NCI-H82 treated with DMSO at 0.1 percent for 48 hours (cell line): ENCODE results near the gene SFXN4.

ENCODE experiments used
- DNase-seq: peaks from one replicate; lab custom pipeline; 2025; ENCODE audit not compliant: unreplicated experiment; lab: John Stamatoyannopoulos, UW

The SFXN4 gene, protein sequence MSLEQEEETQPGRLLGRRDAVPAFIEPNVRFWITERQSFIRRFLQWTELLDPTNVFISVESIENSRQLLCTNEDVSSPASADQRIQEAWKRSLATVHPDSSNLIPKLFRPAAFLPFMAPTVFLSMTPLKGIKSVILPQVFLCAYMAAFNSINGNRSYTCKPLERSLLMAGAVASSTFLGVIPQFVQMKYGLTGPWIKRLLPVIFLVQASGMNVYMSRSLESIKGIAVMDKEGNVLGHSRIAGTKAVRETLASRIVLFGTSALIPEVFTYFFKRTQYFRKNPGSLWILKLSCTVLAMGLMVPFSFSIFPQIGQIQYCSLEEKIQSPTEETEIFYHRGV

DNA sequence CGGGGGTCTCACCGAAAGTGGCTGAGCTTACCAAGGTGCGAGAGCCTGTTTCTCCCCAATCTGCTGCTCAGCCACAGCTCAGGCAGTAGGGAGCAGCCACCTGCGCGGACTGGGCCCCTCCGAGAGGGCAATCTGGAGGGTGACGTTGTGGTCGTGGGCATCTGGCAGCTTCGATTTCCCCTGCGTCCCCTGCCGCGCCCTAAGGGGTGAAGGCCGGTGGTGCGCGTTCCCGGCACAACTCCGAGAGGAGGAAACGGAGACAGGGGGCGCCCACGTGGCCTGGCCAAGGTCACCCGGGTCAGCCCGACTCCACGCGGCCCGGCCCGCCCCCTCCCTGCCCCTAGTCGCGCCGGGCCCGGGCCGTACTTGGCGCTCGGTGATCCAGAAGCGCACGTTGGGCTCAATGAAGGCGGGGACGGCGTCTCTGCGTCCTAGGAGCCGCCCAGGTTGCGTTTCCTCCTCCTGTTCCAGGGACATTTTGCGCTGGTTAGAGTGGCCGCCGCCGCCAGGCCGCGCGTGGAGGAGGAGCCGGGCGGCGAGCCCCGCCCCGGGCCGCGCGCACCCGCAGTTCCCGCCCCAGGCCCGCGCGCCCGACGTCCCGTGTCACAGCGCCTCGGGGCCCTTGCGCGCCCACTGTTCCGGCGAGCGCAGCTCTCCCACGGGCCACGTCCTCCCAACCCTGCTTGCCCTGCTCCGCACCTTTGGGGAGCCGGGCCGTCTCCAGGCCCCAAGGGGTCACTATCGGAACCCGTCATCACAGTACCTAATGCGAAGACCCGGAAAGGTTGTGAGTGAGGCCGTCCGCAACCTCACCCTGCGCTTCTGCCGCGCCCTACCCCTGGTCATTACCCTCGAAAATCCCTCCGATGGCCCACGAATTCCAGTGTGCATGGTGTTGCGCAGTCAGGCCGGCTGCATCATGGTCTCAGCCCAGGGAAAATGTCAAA lies at the start of gene SFXN4:
SFXN4 (minus strand) TSS at position 544 of the 947 bp plus-strand sequence; CDS start at position 477, 67 bp downstream.
- no peak for DNase-seq

DNA sequence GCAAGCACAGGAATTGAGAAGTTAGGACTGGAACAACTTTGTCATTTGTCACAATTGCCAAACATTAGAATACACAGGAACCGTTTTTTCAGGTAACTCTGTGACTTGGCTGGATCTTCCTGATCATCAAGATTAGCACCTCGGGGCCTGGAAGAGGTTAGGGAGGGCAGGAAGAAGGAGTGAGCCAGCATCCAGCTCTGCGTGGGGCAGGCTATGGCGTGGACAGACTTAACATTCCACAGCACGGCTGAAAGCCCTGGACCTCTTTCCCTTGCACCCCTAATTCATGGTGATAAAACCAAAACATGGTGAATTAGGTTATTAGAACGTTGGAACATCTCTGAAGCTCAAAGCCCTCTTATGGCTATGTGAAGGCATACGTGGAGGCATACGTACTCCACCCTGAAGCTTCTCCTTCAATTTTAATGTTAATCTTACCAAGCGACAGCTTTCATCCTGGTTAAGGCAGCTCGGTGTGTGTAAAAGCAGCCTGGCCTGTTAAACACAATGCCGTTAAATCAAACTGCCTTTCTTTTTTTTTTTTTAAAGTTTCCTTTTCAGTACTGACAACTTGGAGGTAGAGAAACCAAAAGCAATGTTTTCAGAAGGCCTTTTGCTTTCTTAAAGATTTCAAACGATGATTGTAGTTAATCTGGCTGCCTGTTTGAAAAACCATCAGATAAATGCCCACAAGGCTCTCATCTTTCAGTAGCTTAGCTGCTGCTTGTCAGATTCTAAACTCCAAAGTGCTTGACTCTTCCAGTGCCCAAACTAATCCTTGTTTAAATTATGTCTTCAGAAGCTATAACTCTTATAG lies 46.3 kb upstream of the SFXN4 start:
- DNase-seq = peak; percentile 17

DNA sequence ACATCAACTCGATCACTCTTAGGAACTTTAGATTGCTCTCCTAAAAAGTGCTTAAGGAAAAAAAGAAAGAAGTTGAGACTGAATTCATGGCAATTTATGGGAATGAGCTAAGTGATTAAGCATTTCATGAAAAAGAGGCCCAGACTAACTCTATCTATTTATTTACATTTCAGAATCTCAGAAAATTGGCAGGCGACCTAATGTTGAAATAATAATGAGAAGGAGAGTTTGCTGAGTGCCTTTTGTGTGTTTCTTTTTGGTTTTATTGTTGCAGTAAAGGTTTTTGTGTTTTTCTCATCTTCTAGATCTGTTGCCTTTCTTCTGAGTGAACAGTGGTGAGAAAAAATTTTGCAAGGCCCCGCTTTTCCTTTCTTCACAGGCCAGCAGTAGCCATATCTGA lies 45.7 kb upstream of the SFXN4 start:
- no peak for DNase-seq

DNA sequence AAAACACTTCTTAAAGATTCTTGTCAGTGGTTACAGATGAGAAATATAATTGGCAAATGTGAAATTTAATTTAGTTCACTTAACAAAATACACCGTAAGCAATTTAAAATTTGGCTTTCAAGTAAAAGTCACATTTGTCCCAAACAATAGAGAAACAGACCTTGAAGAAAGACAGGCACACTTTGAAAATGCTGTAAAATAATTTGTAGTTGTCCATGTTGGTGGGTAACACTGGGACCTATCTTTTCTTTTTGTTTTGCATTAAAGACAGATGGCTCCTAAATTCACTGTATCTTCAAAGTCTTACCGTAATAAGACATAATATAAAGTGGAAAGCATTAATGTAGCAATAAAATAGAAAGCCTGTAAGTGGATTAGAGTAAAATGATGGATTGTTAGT lies 45.1 kb upstream of the SFXN4 start:
- DNase-seq = peak; percentile 13

DNA sequence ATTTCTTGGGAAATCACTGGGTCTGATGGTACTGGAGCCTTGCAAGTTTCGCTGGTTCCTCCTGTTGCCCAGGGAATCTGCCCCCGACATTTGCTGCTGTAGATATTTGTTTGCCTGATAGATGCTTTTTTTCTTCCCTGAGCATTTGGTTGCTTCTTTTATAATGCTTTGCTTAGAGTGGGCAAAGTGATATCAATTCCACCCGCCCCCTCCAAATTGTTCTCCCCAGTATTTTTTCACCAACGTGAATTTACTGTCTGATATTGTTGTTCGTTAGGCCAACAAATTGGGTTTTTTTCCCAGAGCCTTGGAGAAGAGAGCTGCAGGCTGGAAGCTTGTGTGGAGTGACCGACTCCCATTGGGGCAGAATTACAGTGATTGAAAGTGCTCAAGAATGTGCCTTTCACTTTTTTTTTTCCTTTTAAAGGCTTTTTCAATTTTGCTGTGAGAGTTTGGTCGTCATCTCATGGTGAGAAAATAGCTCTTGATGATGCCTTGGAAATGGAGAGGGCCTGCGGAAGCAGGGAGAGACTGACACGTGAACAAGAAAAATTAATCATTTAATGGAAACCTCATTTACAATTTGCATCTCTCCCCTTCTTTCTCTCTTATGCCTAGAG lies 44.3 kb upstream of the SFXN4 start:
- DNase-seq = no peak

DNA sequence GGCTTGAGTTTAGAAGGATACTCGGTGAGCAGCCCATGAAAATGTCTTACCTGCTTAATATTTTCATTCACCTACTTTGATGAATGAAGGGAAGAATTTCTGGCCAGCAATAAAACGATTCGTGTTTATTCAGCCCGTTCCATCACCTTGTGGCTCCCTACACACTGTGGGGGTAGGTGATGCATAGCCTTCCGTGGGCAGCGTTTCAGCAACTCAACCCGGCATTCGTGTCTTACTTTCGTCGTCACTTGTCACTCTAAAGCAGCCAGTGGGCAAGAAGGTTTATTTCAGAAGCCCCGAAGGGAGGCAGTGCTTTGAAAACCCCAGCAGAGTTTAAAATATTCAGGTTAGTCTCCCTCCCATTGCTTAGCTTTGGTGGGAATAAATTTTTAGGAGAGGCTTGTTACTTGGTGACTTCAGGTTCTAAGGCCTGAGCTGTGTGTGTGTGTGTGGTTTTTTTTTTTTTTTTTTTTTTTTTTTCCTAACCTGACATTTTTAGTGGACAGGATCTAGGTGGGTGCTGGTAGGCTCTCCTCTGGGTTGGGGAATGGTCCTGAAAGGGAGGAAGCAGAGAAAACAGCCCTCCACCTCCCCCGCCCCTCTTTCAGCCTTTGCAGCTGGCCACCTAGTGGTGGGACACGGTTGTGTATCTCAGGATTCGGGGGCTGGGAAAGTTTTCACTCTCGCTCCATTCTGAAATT lies 43.7 kb upstream of the SFXN4 start:
- peak; percentile 54 for DNase-seq

DNA sequence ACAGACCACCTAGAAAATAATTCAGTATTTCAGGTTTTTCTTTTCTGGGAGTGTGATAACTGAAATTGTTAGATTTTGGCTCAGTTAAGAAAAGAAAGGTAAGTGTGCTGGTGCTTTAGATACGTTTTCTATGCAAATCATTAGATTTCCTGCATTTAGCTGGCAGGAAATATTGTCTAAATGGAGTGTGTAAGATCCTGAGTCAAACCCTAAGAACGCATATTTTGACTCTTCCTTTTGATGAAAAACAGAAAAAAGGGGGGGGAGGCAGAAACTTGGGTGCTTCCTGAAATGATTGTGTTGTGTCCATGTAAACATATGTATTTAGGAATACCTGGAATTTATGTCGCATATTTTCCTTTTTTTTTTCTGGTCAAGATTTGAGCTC lies 43.0 kb upstream of the SFXN4 start:
- no peak for DNase-seq

DNA sequence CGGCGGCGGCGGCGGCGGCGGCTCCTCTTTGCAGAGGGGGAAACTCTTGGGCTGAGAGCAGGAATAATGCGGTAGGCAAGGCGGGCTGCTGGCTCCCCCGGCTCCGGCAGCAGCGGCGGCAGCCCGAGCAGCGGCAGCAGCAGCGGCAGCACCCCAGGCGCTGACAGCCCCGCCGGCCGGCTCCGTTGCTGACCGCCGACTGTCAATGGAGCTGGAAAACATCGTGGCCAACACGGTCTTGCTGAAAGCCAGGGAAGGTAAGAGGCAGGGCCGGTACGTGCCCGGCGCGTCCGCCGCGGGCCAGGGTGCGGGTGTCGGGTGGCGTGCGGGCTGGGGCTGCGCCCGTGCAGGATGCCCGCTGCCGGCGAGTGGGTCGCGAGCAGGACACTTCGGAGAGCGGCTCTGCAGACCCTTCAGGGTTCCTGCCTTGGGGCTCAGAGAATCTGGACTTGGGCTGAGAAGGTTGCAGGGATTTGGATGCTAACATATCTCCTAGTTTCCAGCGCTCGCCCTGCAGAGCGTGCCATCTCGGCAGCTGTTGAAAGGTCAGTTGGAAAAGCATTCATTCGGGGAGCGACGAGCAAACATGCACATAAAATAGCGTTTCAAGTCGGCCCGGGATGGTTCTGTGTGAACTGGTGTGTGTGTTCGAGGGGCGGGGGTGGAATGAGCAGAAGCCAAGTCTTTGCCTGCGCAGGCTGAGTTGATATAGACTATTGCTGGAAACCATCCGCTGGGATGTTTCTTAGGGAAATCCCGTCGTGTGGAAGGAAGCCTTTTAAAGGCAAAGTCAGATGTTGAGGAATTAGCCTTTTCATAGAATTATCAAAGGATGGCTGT lies 42.4 kb upstream of the SFXN4 start:
- DNase-seq = peak; percentile 10

DNA sequence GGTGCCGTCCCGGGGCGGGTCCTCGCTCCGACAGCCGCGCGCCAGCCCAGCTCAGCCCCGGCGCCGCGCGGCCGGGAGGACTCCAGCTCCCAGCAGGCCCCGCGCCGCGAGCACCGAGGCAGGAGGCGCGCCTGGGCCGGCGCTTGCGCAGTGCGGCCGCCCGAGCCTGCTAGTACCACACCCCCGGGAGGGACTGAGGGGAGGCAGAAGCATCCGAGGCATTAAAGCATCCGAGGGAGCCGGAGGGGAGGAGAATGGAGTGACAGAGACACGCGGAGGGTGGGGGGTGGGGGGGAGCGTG lies 41.8 kb upstream of the SFXN4 start, which contains the start of gene GRK5:
GRK5 (plus strand) TSS at position 206 of the 301 bp plus-strand sequence. CDS start 347 bp downstream, outside the sequence.
- peak; percentile 78 for DNase-seq

DNA sequence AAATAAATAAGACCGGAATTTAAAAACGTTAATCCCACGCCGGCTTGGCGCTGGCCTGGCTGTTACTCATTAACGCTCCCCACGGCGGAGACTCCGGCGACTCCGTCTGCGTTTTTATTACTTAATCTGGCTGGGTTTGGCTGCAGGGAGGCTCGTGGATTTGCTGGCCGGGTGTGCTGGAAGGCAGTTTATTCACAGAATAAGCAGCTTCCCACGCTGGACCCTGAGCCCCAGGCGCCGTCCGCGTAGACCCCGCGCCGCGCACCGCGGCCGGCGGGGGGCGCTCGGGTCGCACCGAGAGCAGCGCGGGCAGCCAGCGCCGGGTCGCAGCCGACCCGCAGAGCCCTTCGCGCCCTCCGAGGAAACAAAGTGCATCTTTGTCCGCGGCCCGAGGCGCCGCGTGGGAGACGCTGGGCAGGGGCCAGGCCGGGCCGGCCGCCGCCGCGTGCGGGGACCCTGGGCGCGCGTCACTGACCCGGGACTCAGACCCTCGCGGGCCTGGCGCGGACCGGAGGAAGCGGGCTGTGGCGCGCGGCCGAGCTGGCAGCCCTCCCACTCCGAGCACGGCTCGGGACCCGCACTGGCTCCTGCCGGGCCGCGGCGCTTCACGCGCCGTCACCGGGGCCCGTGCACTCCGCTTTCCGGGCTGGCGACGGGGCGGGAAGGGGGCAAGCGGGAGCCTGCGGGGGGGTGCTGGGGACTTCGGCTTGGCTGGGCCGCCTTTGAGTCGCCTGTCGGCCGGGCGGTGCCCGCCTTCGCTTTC lies 41.3 kb upstream of the SFXN4 start:
- DNase-seq = peak; percentile 31

DNA sequence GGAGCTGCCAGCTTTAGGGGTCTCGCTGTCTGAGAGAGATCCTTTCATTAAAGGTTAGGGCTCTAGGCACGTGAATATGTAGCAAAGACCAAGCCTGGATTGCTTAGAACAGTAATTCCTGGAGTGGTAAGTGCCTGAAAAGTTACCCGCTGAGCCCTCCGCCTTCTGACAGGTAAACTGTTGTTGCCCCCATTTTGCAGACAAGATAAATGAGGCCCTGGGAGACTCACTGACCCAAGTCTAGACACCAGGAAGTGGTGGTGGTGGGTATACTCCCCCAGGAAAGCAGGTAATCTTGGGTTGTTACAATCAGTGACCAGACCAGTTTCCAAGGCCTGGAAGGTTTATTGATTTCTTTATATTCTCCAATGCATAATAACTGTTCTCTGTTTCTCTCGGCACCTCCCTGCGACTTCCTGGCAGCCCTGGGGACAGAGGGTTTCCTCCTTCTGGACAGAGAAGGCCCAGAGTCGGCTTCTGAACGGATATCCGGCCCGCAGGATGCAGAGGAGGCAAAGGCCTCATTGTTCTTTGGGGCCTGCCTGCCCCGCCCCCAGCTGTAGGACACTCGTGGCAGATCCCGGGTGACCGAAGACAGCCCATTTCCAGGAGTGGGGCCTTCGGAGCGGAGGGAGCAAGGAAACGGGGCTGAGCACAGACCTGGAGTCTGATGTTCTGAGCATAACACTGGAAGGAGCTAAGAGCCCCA lies 40.5 kb upstream of the SFXN4 start:
- no peak for DNase-seq

DNA sequence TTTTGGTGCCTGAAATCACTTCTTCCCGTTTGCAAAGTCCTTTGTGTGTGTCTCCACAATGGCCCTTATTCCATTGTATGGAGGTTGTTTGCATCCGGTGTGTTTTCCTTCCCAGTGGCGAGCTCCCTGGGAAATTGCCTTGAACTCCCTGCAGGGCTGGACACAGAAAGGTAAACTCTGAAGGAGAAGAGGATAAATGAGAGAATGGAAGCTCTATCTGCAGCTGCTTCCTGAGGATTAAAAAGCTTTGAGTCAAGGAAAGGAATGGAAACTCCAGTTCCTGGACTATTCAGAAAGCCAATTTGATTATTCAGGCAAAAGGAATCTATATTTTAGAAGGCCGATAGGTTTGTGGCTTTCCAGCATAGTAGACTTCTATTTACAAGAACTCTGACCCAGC lies 37.5 kb upstream of the SFXN4 start:
- no peak for DNase-seq

DNA sequence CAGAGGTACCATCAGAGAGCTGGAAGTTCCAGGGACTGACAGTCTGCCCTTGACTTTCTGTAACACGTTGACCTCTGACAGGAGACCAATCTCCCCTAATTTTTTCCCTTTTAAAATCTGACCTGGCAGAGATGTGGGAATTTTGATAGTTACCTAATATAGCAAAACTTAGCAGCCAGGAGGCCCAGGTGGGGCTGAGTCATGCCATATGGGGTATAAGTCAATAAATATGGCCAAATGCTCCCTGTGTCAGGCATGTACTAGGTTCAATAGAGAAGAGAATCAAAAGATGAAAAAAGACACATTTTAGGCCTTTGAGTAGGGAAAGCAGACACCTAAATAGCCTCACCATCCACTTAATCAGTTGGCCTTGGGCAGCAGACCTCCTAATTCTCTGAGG lies 35.7 kb upstream of the SFXN4 start:
- no peak for DNase-seq

DNA sequence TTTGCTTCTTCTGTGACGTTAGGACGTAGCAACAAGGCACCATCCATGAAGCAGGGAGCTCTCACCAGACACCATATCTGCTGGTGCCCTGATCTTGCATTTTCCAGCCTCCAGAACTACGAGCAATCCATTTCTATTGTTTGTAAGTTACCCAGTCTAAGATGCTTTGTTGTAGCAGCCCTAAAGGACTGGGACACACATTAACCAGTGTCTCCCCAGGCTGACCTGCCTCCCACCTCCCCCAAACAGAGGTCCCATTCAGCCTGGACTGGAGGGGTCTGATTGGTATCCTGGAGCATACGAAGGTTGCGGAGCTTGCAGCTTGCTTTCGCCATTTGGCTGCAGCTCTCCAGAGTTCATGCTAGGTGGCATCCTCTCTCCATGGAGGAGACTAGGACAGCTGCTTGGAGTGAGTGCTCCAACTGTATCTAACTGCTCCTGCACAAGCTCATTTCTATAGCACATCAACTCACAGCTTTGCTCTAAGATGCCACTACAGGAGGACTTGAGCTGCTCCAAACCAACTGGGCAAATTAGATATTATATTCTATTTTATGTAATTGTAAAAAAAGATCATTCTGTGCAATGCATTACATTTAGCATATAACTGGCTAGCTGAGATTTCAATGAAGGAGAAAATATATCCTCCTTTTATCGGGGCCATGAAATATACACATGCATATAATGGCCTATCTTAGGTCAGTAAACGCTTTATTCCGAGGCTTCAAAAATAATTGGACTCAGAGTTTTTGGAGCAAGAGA lies 33.9 kb upstream of the SFXN4 start:
- peak; percentile 59 for DNase-seq

DNA sequence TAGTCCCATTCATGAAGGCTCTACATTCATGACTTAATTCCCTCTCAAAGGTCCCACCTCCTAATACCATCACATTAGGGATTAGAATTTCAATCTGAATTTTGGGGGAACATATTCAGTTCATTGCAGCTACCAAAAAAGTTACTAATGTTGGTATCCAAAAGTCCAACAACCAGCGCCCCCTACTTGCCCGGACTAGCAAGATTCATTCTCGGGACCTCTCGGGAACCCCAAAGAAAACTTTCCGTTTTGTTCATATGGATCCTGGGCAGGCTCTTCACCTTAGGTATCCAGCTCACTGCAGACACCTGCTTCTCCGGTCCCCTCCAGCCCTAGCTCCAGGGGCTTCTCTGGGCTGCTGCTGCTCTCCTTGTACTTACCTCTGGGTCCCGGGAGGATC lies 32.9 kb upstream of the SFXN4 start:
- DNase-seq = no peak

DNA sequence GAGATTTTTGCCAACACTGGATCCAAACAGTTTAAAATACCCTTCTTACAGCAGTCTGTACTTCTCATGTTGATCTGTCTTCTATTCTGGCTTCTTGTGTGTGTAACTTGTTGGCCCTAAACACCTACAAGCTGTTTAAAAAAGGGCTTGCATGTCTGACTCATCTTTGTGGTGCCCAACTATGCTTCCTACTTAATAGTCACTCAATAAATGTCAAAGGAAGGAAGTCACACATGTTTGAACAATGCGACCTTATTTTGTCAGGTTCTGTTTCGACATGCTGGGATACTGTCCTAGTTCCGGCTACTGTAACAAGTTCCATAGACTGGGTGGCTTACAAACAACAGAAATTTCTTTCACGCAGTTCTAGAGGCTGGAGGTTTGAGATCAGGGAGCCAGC lies 32.4 kb upstream of the SFXN4 start:
- DNase-seq = no peak

DNA sequence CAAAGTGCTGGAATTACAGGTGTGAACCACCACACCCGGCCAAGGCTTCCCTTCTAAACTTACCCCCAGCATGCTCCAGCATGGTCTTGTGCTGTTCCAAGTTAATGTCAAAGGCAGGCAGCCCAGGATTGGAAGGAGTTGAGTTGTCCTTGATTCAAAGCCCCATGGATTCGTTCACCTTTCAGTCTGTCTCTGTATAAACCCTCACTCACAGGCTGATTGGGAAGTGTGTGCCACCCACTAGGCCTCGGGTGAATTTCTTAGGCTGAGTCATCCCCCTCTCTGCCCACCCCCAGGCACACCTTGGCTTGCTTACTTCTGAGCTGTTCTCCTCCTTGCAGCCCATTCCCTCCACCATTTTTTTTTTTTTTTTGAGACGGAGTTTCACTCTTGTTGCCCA lies 26.4 kb upstream of the SFXN4 start:
- no peak for DNase-seq
